Measurements from ENCODE around the gene MATN3.
"Not testable (repeated sequence)": the region's sequence is repeated elsewhere in the genome, so short reads cannot be mapped to it uniquely, and the experiment has no call there.

MATN3 gene, protein sequence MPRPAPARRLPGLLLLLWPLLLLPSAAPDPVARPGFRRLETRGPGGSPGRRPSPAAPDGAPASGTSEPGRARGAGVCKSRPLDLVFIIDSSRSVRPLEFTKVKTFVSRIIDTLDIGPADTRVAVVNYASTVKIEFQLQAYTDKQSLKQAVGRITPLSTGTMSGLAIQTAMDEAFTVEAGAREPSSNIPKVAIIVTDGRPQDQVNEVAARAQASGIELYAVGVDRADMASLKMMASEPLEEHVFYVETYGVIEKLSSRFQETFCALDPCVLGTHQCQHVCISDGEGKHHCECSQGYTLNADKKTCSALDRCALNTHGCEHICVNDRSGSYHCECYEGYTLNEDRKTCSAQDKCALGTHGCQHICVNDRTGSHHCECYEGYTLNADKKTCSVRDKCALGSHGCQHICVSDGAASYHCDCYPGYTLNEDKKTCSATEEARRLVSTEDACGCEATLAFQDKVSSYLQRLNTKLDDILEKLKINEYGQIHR

DNA sequence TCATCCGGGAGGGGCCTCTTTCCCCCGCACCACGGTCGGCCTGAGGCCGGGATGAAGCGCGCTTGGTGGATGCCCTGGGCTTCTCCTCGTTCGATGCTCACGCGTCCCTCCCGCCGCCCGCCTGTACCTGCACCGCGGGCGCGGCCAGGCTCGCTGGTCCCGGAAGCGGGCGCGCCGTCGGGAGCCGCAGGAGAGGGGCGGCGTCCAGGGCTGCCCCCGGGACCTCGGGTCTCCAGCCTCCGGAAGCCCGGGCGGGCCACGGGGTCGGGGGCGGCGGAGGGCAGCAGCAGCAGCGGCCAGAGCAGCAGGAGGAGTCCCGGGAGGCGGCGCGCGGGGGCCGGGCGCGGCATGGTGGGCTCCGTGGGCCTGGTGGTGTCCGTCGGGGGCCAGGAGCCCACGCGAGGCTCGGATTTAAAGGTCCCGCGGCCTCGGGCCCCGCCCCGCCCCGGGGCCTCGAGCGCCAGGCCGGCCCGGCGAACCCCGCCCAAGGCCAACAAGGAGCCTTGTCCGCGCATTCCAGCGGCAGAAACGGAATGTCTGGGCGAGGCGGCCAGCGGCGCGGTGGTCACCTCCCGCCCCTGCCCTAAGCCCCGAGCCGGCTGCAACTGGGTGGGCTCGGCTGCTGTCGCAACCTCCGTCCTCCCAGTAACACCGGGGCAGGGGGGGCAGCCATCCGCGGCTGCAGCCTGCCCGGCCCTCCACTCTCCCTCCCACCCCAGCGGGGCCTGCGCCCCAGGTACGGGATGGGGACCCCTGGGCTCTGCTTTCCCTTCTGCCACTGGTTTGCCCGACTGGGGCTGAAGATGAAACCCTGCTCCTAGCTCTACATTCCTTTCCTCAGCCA lies at the start of gene MATN3:
Gene MATN3, minus strand, starts transcription at position 387 of the 844 bp plus-strand sequence. Its CDS starts 37 bp downstream, at position 350.
- DNase-seq = no peak

DNA sequence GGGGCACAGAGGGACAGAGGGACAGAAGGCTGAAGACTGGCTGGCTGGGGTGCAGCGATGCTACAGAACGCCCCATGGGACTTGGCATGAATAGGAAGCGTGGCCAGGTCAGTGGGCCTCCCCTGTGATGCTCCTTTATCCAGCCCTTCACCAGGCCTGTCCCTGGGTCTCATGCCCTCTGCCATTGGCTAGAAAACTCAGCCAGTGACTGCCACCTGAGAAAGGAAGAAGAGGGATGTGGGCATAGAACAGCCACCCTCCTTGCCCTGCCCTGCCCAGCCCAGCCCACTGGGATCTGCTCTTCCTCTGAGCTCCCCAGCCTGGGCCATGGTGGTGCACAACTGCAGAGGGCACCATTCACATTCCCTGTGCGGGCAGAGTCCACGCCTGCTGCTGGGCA lies 49.5 kb upstream of the MATN3 start:
- no peak for DNase-seq

DNA sequence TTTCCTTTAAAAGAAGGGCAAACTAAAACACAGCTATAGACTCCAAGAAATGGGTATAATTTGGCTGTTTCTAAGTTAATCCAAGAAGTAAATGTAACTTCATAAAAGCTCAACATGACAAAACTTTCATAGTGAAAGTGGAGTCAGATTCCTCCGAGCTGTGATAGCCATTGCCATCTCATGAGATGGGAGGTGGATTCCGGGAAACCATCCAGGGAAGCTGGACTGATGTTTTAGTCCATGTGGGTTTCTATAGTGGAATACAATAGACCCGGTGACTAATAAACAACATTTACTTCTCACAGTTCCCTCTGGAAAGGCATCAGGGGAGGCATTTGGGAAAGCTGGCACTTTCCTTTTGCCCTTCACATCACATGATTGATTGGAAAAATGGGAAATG lies 49.0 kb upstream of the MATN3 start:
- no peak for DNase-seq

DNA sequence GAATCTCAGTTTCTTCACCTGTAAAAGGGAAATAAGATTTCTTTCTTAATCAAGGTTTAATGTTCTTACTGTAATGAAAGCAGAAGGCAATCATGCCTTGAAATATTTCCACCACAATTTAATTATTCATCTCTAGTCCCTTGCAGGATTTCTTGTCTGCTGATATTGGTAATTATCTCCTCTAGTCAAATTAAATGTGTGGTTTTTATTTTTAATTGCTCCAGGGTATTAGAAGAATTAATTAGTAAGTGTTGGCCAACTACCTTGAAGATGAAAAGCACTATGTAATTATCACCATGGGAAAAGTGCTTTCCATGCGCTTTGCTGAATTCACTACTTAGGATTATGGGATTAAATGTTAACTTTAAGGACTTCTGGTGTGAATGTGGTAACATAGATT lies 47.6 kb upstream of the MATN3 start:
- no peak for DNase-seq

DNA sequence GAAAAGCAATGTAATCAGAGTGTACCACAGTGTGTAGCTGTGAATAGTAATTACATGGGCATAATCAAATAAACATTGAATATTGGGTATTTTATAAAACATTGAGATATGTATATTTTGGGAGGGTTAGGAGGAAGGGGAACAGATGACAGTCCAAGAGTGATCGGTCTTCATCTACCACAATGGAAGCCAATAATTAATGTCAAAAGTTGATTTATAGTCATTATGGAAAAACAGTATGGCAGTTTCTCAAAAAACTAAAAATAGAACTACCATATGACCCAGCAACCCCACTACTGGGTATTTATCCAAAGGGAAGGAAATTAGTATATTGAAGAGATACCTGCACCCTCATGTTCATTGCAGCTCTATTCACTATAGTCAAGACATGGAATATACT lies 44.8 kb upstream of the MATN3 start:
- no peak for DNase-seq

DNA sequence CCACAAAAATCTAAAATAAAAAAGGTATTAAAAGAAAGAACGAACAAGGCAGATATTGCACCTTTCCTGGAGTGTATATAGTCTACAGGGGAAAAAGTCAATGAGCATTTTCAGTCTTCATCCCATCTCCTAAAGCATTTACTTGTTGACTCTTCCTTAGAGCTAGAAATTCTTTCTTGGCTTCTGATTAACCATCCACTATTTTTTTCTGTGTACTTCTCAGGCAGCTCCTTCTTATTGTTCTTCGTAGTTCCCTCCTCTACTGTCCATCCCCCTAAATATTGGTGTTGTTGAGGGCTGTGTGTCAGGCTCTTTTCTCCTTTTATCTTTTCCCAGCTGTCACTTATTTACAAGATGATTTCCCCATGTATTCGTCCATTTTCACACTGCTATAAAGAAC lies 42.5 kb upstream of the MATN3 start:
- no peak for DNase-seq

DNA sequence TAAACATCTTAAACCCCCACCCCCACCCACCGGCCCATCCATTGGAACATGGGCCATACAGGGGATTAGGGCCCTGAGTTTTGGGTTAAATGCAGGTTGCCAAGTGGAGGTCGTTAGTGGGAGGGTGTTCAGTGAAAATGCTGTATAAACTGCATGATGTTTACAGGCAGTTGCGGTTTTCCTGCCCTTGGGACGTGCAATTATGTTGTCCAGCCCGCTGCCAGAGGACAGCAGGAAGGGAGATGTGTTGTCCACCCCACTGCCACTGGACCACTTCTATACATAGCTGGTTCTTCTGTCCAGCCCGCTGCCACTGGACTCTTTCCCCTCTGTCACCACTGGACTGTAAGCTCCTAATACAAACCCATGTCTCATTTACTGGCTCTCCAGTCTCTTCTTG lies 41.7 kb upstream of the MATN3 start:
- no peak for DNase-seq

DNA sequence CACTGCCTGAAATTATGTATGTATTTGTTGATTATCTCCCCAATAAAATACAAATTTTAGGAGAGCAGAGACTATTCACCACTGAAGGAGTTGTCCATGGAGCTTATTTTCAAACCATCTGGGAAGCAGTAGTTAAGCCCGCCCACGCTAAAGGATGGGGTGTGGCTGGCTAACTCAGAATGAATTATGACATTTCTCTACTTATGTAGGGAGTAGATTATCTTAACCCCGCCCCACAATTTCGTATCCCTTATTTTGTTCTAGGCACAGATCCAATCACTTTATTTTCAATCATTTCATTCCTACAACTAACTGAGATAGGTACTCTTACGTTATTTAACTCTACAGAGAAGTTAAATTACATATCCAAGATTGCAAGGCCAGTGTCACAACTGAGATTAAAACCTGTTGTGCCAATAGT lies 40.4 kb upstream of the MATN3 start:
- peak; percentile 61 for DNase-seq

DNA sequence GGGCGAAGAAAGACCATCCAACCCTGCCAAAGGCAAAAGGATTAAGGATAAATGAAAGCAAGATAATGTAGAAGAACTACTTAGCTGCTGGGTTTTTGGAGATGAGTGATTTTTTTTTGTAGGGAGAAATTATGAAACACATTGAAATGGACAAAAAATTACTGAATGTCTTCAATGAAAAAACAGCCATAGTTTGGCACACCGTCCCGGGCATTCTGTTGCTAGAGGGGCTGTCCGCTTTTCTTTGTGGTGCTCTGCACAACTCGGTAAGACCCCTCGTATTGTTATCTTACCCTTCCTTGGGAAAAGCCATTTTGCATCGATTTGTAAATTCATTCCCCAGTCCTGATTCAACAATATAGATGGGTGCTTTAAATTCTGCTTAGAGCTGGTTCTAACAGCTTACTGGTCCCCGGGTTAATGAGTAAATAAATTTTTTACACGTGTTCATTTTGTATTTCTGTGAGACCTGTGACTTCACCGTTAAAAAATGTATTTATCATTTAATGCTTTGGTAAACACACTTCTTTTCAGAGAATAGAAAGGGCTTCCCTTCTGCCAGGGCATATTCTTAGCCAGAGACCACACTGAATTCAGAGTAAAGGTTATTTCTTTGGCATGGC lies 39.9 kb upstream of the MATN3 start:
- no peak for DNase-seq

DNA sequence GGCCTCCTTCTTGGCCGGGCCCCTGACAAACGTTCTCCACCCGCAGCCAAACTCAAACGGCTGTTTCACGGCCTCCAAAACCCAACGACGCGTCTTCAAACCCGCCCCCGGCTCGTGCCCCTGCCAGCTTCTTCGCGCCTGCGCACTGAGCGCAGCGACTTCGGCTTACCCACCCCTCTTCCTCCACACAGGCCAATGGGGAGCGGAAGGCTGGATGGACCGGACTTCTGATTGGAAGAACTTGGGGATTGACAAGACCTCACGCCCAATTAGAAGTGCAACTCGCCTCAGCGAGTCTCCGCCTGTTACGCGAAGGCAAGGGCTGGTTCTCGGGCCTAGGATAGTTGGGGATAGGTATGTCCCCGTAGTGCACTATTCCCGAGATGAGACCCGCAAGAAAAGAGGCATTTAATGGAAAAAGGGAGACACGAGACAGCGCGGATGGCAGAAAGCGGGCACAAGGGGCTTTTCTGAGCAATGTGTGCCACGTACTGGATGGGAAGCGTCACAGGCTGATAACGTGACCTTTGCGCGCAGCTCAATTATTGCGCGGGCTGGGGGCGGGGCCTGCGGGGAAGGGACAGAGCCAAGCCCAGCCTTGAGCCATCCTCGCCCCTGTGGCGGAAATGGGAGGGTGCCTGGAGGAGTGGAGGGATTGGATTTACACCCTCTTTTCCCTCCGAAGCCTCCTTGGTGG lies 39.2 kb upstream of the MATN3 start, which contains the start of gene LAPTM4A:
Gene LAPTM4A, minus strand, starts transcription at position 97 of the 697 bp plus-strand sequence. CDS start 108 bp downstream, outside the sequence.
- peak; percentile 96 for DNase-seq

DNA sequence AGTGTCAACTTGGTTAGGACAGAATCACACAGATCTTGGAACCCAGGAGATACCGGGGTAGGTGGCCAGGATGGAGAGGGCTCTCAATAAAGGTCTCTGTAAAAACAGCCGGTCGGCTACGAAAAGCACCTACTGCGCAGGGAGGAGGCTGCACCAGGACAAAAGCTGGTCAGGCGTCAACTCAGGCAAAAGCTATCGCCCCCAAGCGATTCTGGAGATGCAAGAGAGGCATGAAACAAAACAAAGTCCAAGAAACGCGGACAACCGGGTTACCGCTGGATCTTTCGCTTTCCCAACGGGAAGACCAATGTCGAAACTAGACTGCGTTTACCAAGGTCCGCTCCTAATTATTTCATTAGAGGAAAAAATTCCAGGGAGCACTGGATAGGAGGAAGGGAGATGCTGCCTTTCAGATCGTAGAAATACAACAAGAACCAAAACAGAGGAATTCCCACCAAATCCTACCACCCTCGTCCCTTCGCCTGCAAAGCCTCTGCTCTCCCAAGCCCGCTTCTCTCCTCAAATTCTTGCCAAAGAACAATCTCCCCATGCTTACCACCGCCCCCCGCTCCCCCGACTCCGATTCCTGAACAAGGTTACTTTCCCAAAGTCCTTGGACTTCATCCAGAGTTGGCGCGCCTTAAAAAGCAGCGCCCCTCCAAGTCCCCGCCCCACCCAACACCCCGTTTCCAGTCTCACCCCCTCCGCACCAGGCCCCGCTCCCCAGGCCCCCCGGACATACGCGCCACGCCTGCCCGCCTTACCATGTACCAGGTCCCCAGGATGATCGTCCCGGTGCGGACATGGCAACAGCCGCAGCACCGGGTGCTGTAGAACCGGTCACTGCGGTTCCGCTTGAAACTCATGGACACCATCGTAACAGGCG lies 38.4 kb upstream of the MATN3 start:
- peak; percentile 18 for DNase-seq

DNA sequence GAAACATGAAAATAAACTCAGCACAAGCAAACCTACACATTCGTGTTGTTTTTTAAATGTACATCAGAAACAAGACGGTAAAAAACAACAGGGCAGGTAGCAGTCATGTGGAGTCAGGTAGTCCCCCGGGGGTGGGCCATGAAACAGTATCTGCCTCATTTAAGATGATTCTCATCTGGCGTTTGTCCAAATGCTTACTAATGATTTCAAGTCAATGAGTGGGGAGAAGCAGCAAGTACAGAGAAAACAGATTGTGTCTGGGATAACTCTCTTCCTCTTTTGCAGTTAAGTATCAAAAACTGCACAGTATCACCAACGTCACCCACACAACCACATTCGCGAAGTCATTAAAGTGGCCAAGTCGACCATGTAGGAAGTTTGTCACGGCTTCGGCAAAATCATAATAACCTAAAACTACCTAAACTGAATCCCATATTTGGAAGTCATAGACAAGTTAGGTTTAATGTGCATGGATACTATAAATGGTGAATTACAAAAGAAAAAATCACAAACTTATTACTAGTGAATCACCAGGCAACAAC lies 37.7 kb upstream of the MATN3 start:
- DNase-seq = no peak

DNA sequence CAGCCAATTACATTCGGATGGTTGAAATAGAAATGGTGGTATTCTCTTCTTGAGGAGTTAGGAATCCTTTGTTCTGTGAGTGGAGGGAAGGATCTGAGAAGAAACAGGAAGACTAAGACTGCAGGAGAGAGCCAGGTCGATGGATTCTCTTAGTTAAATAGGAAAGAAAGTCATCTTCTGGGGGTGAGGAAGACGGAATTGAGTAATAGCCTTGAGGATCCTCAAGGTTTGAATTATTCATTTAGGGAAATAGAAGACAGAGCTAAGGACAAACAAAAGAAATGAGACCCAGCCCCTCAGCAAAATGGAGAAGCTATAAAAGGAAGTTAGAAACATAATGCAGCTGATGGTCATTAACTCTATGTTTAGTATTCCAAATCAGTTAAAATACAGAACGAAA lies 37.2 kb upstream of the MATN3 start:
- no peak for DNase-seq

DNA sequence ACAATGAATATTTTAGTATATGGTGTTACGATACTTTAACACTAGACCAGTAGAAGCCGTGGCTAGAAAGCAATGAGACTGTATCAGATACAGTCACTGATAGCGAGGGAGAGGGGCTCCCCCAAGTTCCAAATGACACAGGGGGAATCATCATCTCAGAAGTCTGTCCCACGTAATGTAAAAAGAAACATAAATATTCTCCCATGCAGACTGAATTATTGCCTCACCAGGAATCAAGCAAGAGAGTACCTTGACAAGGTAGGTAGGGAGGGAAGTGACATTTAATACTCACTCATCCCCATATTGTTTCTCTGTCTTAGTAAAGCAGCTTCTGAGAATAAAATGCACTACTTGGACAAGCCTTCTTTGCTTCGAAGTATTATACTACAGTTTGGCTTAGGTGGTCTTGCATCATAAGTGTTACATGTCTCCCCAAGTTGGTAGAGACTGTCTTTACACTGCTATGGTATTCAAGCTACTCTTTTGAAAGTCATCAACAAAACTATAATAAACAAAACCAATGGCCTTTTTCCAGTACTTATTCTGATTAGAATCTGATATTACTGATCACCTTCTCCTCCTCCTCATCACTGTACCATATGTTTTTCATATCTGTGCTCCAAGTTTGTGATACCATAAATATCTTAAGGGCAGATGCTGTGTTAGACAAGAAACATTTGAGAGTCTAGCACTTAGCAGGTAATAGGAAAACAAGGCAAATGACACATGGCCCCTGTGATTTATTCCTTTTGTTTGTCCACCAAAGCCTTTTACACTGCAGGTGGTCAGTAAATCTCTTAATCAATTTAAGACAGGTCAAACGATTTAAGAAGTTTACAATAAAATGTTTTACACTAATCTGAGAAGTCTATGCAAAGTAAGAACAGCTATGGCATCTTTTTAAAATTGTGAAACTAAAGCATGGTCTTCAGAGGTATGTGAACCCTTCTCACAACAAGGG lies 36.3 kb upstream of the MATN3 start:
- DNase-seq = no peak

DNA sequence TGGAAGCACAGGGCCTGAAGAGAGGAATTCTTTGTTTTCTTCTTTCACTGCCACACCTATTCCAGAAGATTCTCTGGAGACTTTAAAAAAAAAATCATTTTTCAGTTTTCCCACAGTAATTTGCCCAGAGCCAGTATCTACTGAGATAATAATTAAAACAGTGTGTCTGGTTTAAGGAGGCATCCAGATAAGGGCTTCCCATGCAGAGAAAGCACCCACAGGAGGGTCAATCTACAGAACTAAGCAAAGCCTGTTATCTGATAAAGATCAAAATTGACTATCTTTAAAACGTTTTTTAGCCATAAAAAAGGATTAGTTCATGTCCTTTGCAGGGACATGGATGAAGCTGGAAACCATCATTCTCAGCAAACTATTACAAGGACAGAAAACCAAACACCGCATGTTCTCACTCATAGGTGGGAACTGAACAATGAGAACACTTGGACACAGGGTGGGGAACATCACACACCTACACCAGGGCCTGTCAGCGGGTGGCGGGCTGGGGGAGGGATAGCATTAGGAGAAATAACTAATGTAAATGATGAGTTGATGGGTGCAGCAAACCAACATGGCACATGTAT lies 33.3 kb upstream of the MATN3 start:
- not testable (repeated sequence) for DNase-seq

DNA sequence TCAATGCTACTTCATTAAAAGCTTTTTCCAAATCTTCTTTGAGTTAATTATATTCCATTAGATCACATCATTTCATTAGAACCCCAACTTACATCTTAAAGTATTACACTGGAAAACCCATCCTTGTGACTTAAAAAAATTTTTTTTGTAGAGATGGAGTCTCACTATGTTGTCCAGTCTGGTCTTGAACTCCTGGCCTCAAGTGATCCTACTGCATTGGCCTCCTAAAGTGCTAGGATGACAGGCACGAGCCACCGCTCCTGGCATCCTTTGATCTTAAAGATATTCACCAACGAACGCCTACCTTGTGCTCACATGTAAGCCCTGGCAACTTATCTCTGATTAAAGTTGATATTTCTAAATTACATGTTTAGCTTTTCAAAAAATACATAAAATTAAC lies 32.3 kb upstream of the MATN3 start:
- no peak for DNase-seq

DNA sequence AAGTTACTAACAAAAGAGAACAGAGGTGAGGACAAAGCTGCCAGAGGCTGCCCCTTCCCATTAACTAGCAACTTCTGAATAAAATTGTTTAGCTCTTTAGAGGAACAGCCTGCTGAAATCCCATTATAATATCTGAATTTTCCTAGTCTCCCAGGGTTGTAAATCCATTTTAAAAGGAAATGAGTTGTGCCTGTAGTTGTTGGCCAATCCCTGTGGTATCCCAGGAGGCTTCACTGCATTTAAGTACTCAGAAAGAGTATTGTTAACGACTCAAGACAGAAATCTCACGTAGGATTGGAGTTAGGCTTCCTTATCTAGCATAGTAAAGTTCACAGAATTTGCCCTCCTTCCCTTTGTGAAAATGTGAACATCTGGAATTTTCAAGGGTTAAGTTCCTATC lies 30.1 kb upstream of the MATN3 start:
- DNase-seq = no peak

DNA sequence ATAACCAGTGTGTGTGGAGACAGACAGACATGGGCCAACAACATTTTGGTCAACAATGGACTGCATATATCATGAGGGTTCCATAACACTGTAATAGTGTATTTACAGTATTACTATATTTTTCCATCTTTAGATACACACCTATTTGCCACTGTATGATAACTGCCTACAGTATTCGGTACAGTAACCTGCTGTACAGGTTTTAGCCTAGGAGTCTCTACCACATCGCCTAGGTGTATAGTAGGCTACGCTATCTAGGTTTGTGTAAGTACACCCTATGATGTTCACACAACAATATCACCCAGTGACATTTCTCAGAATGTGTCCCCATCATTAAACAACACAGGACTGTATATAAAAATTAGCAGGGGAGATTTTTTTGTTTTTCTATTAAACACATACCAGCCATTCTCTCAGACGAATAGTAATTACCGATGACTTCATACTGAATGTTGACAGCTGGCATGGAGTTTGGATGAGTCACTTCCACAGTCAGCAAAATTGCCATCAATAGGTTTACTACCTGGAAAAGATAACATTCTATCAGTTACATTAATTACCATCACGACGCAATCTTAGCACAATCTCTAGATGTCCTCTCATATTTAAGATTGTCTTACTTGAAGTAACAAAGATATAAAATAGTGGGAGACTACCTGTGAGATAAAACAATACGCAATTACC lies 28.2 kb upstream of the MATN3 start:
- DNase-seq = no peak

DNA sequence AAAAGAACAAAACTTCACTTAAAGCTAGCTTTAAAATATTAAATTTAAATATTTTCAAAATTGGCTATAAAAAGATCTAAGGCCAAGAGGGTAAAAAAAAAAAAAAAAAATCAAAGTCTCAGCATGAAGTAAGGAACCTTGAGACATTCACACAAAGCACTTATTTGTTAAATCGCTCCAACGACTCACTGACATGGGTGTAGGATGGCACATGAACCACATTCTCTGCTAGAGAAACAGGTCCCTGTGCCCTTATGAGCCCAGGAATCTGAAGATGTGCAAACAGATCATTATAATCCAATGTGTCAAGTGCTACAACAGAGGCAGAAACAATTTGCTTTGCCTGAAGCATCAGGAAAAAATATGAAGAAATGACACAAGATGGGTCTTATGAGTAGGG lies 25.2 kb upstream of the MATN3 start:
- DNase-seq = no peak

All from SHP77 treated with DMSO at 0.1 percent for 48 hours (cell line).